ENCODE results near the gene GRID1. TPM values are rescaled to one million over a fixed set of nuclear protein-coding genes. Genes with fewer than 3 reads are reported as not detected.
"Not testable (repeated sequence)": the region's sequence is repeated elsewhere in the genome, so short reads cannot be mapped to it uniquely, and the experiment has no call there.

The GRID1 gene
- total RNA-seq, 1 donor from 2014 or later = 2.7 TPM

- DNase-seq = no peak
Observed at GRCh38 chr10:85788570-85788969, 578.0 kb downstream of the GRID1 start.

- DNase-seq = no peak
Observed at GRCh38 chr10:85787881-85788280, 578.7 kb downstream of the GRID1 start.

GRCh38 chr10:85787393-85787792 lies 579.2 kb downstream of the GRID1 start:
- DNase-seq = no peak

GRCh38 chr10:85786401-85786899 lies 580.1 kb downstream of the GRID1 start:
- no peak for DNase-seq

GRCh38 chr10:85784792-85785191 lies 581.8 kb downstream of the GRID1 start:
- DNase-seq = no peak

GRCh38 chr10:85781404-85781803 lies 585.2 kb downstream of the GRID1 start:
- no peak for DNase-seq

- DNase-seq = no peak
Observed at GRCh38 chr10:85778074-85778473, 588.5 kb downstream of the GRID1 start.

GRCh38 chr10:85767891-85768290 lies 598.7 kb downstream of the GRID1 start:
- peak; percentile 66 for DNase-seq

- DNase-seq = no peak
Observed at GRCh38 chr10:85764108-85764507, 602.5 kb downstream of the GRID1 start.

GRCh38 chr10:85761906-85762445 lies 604.6 kb downstream of the GRID1 start:
- peak; percentile 58 for DNase-seq

GRCh38 chr10:85741626-85742300 lies 624.8 kb downstream of the GRID1 start:
- no peak for DNase-seq

- no peak for DNase-seq
Observed at GRCh38 chr10:85735997-85736396, 630.6 kb downstream of the GRID1 start.

GRCh38 chr10:85734791-85735190 lies 631.8 kb downstream of the GRID1 start:
- no peak for DNase-seq

- no peak for DNase-seq
Observed at GRCh38 chr10:85724215-85724614, 642.4 kb downstream of the GRID1 start.

- no peak for DNase-seq
Observed at GRCh38 chr10:85720931-85721590, 645.5 kb downstream of the GRID1 start.

- no peak for DNase-seq
Observed at GRCh38 chr10:85719408-85719807, 647.2 kb downstream of the GRID1 start.

GRCh38 chr10:85713885-85714284 lies 652.7 kb downstream of the GRID1 start:
- DNase-seq = no peak

- no peak for DNase-seq
Observed at GRCh38 chr10:85702768-85703167, 663.8 kb downstream of the GRID1 start.

GRCh38 chr10:85699066-85699465 lies 667.5 kb downstream of the GRID1 start:
- DNase-seq = not testable (repeated sequence)

- no peak for DNase-seq
Observed at GRCh38 chr10:85696893-85697292, 669.7 kb downstream of the GRID1 start.

- no peak for DNase-seq
Observed at GRCh38 chr10:85682621-85683020, 684.0 kb downstream of the GRID1 start.

GRCh38 chr10:85679710-85680109 lies 686.9 kb downstream of the GRID1 start:
- DNase-seq = no peak

GRCh38 chr10:85679061-85679460 lies 687.5 kb downstream of the GRID1 start:
- DNase-seq = no peak

GRCh38 chr10:85674851-85675250 lies 691.7 kb downstream of the GRID1 start:
- no peak for DNase-seq
